Endothelial cell of umbilical vein (primary cell): ENCODE measurements around the gene SAAL1. TPM values are rescaled to one million over a fixed set of nuclear protein-coding genes. Genes with fewer than 3 reads are reported as not detected.

Experiments used
- BruUV-seq: library from RNA; stranded (reverse); fragments of 400-500 nt; replicated peaks from 2 replicates; lab custom pipeline; 2021; lab: Mats Ljungman, UMichigan
- CTCF ChIA-PET: fragments of 300-600, 350-600 bp; sonication (Branson Sonifier 250); formaldehyde crosslinking; loops from one replicate; lab custom pipeline; 2021; ENCODE audit warnings: antibody characterized with exemption, inconsistent platforms; lab: Charles Lee
- POLR2A ChIA-PET: fragments of 300-600, 350-600 bp; sonication (Branson Sonifier 250); formaldehyde crosslinking; loops from one replicate; lab custom pipeline; 2021; ENCODE audit warnings: antibody characterized with exemption, inconsistent platforms; lab: Charles Lee
- DNase-seq: peaks from one replicate; pipeline ENCODE4 v3.0.0-alpha.2; 2011; ENCODE audit warnings: low read depth, low spot score
- FAIRE-seq: peaks from 2 replicates; lab custom pipeline; 2011; peaks lifted over from hg19 to GRCh38; lab: Jason Lieb, UNC
- H2AFZ ChIP-seq: 2 replicates; pipeline ENCODE4 v1.6.0; 2012; ENCODE audit warnings: low read depth, low read length, control low read depth, inconsistent platforms
- H3K27ac ChIP-seq: 2 replicates; pipeline ENCODE4 v1.5.1; 2011; ENCODE audit warnings: low read depth, mild to moderate bottlenecking, control low read depth, low read length, moderate library complexity; ENCODE audit not compliant: insufficient read depth
- H3K27me3 ChIP-seq, 2 experiments: 2 replicates each; pipeline versions ENCODE4 v1.6.0 to v1.6.1; 2011; ENCODE audit warnings: low read length in 2 of 2, mixed read lengths in 1 of 2; ENCODE audit not compliant: control insufficient read depth in 2 of 2, insufficient read depth in 2 of 2
- H3K36me3 ChIP-seq, 2 experiments: 2 replicates in 1 of 2; 3 replicates in 1 of 2; pipeline ENCODE4 v1.5.1; 2011; ENCODE audit warnings: low read length in 2 of 2, mild to moderate bottlenecking in 1 of 2, moderate library complexity in 1 of 2; ENCODE audit not compliant: control insufficient read depth in 2 of 2, insufficient read depth in 2 of 2; ENCODE audit errors: extremely low read depth in 1 of 2
- H3K4me1 ChIP-seq: 3 replicates; pipeline ENCODE4 v1.5.1; 2011; ENCODE audit warnings: mild to moderate bottlenecking, low read length; ENCODE audit not compliant: control insufficient read depth, insufficient read depth; ENCODE audit errors: extremely low read depth
- H3K4me2 ChIP-seq: 2 replicates; pipeline ENCODE4 v1.6.1; 2011; ENCODE audit warnings: low read length, control low read depth, mixed read lengths; ENCODE audit not compliant: insufficient read depth
- H3K4me3 ChIP-seq, 3 experiments: fragments of 200-600 bp in 1 of 3; sonication (generic), shearing (Covaris generic) in 1 of 3; replicated peaks in 1 of 3; 2 replicates each; pipeline ENCODE4 v1.5.1; 2011 to 2016; ENCODE audit warnings: control low read depth in 3 of 3, low read length in 3 of 3, mild to moderate bottlenecking in 2 of 3, inconsistent platforms in 1 of 3, low read depth in 1 of 3, moderate library complexity in 1 of 3; ENCODE audit not compliant: insufficient read depth in 1 of 3
- H3K79me2 ChIP-seq: 2 replicates; pipeline ENCODE4 v1.6.0; 2012; ENCODE audit warnings: low read length, inconsistent platforms; ENCODE audit not compliant: control insufficient read depth, insufficient read depth
- H3K9ac ChIP-seq: replicated peaks from 2 replicates; pipeline ENCODE3; 2011; ENCODE audit warnings: low read length, control low read depth; ENCODE audit not compliant: insufficient read depth; ENCODE audit errors: extremely low read depth
- H3K9me1 ChIP-seq: replicated peaks from 3 replicates; pipeline ENCODE4 v1.6.0; 2011; ENCODE audit warnings: mild to moderate bottlenecking, low read length; ENCODE audit not compliant: control insufficient read depth, insufficient read depth; ENCODE audit errors: extremely low read depth
- H3K9me3 ChIP-seq: replicated peaks from 2 replicates; pipeline ENCODE4 v1.5.1; 2012; ENCODE audit warnings: low read length, inconsistent platforms; ENCODE audit not compliant: control insufficient read depth, insufficient read depth
- H4K20me1 ChIP-seq: replicated peaks from 2 replicates; pipeline ENCODE3; 2011; ENCODE audit warnings: mild to moderate bottlenecking, low read length; ENCODE audit not compliant: control insufficient read depth, insufficient read depth; ENCODE audit errors: extremely low read depth
- EZH2 ChIP-seq: IDR thresholded peaks from 2 replicates; pipeline ENCODE4 v1.6.1; 2012; ENCODE audit warnings: borderline replicate concordance, low read depth, mild to moderate bottlenecking, moderate library complexity, low read length, inconsistent platforms; ENCODE audit not compliant: severe bottlenecking
- FOS ChIP-seq: IDR thresholded peaks from 2 replicates; pipeline ENCODE4 v1.6.1; 2011; ENCODE audit warnings: mild to moderate bottlenecking, low read length, moderate library complexity, borderline replicate concordance; ENCODE audit not compliant: insufficient read depth
- GATA2 ChIP-seq: IDR thresholded peaks from 2 replicates; pipeline ENCODE4 v1.7.0; 2011; ENCODE audit warnings: low read depth, mild to moderate bottlenecking, moderate library complexity, mixed read lengths, low read length; ENCODE audit not compliant: insufficient read length, insufficient read depth
- JUN ChIP-seq: IDR thresholded peaks from 2 replicates; pipeline ENCODE4 v1.6.1; 2011; ENCODE audit warnings: borderline replicate concordance, low read depth; ENCODE audit not compliant: insufficient read length, insufficient read depth
- MYC ChIP-seq: IDR thresholded peaks from one replicate; pipeline ENCODE4 v1.6.1; 2011; ENCODE audit warnings: mild to moderate bottlenecking, low read depth, low read length
- POLR2A ChIP-seq: IDR thresholded peaks from 2 replicates; pipeline ENCODE4 v1.6.1; 2012; ENCODE audit warnings: low read depth, mild to moderate bottlenecking, control low read depth, low read length
- POLR2AphosphoS5 ChIP-seq: IDR thresholded peaks from 2 replicates; pipeline ENCODE4 v1.6.1; 2012; ENCODE audit warnings: low read depth, mild to moderate bottlenecking, control low read depth, low read length, moderate library complexity; ENCODE audit not compliant: insufficient read depth
- dilution Hi-C: fragments of 300-500 bp; cut with MboI; formaldehyde crosslinking; loops from one replicate; pipeline ENCODE4 v1.15.0; 2019; ENCODE audit warnings: low sequenced_read_pairs; ENCODE audit not compliant: extremely low pct_ligation_motif_present
- intact Hi-C: fragments of 100-400 bp; cut with micrococcal nuclease; formaldehyde crosslinking; loops from one replicate; pipeline ENCODE4 v1.10.0; 2022
- polyA plus RNA-seq, 4 experiments: library from polyadenylated mRNA; depleted of rRNA in 3 of 4; stranded (reverse) in 3 of 4; unstranded in 1 of 4; fragments of >200 nt; gene quantifications; 2 replicates each; pipeline versions ENCODE4 v1.2.1 to v1.2.3, GENCODE V29; 2011 to 2012; ENCODE audit warnings: missing spikeins in 1 of 4
- total RNA-seq: library from RNA; stranded (reverse); gene quantifications from 2 replicates; pipeline ENCODE4 v1.2.3, GENCODE V29; 2021
- TF ChIP-seq, protein P1 (sequence below): IDR thresholded peaks from 2 replicates; pipeline ENCODE4 v1.6.1; 2011; ENCODE audit not compliant: insufficient read depth, insufficient read length
- TF ChIP-seq, protein P2 (sequence below), 2 donors: IDR thresholded peaks; 1 replicate in 1 of 2; 2 replicates in 1 of 2; pipeline ENCODE4 v1.5.1; 2011; ENCODE audit warnings: low read length in 2 of 2, mild to moderate bottlenecking in 2 of 2, moderate library complexity in 2 of 2, control low read depth in 1 of 2, inconsistent platforms in 1 of 2, low read depth in 1 of 2; ENCODE audit not compliant: insufficient read depth in 1 of 2; ENCODE audit errors: extremely low read depth in 1 of 2

SAAL1 gene
- total and polyA plus RNA-seq, 2 donors (not counting 3 experiments of a cell fraction or from before 2014, with no cell fraction given) = 9.5 to 22.1 TPM

DNA sequence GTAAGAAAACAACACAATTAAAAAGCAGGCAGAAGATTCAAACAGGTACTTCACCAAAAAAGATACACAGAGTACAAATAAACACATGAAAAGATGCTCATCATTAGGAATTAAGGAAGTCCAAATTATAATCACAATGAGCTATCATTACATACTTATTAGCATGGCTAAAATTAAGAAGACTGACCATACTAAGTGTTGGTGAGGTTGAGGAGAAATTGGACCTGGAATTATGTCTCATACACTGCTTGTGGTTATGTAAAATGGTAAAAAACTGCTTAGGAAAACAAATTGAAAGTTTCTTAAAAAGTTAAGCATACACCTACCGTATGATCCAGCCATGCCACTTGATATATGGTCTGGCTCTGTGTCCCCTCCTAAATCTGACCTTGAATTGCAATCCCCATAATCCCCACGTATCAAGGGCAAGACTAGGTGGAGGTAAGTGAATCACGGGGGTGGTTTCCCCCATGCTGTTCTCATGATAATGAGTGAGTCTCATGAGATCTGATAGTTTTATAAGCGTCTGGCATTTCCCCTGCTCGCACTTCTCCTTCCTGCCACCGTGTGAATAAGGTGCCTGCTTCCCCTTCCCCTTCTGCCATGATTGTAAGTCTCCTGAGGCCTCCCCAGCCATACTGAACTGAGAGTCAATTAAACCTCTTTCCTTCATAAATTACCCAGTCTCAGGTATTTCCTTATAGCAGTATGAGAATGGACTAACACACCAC, 4.8 kb downstream of the SAAL1 start:
- intact Hi-C loops (loop anchor here (10.0 kb wide), 1 partner anchor 366 kb away; the partner anchor contains the start of gene KCNC1), dilution Hi-C loops (no loop called here)
- Histone ChIP-seq H3K9me3 (no peaks in the 10 kb centered on the region), H3K9me1 (no peaks in the 10 kb centered on the region), H4K20me1 (no peaks in the 10 kb centered on the region), H2AFZ (no peak overlapping the region), H3K79me2 (peaks cover 23% of the 10 kb centered on the region), H3K36me3 (peaks cover 0 to 6% of the 10 kb centered on the region in 2 experiments), H3K9ac (no peak overlapping the region), H3K27me3 (no peaks in the 10 kb centered on the region), H3K4me1 (peaks cover under 1% of the 10 kb centered on the region), H3K27ac (no peak overlapping the region), H3K4me3 (no peak overlapping the region), H3K4me2 (no peak overlapping the region)
- TF ChIP-seq FOS (no peak), POLR2AphosphoS5 (no peak), GATA2 (no peak), EZH2 (no peak), MYC (no peak), POLR2A (no peak), JUN (no peak)
- TF ChIP-seq, protein P1, sequence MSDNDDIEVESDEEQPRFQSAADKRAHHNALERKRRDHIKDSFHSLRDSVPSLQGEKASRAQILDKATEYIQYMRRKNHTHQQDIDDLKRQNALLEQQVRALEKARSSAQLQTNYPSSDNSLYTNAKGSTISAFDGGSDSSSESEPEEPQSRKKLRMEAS = no peak
- TF ChIP-seq, protein P2, sequence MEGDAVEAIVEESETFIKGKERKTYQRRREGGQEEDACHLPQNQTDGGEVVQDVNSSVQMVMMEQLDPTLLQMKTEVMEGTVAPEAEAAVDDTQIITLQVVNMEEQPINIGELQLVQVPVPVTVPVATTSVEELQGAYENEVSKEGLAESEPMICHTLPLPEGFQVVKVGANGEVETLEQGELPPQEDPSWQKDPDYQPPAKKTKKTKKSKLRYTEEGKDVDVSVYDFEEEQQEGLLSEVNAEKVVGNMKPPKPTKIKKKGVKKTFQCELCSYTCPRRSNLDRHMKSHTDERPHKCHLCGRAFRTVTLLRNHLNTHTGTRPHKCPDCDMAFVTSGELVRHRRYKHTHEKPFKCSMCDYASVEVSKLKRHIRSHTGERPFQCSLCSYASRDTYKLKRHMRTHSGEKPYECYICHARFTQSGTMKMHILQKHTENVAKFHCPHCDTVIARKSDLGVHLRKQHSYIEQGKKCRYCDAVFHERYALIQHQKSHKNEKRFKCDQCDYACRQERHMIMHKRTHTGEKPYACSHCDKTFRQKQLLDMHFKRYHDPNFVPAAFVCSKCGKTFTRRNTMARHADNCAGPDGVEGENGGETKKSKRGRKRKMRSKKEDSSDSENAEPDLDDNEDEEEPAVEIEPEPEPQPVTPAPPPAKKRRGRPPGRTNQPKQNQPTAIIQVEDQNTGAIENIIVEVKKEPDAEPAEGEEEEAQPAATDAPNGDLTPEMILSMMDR (IDR thresholded peaks at IDR 0.05; ENCODE audit: extremely low read depth in 1 of 2, insufficient read depth in 1 of 2, low read depth in 1 of 2, low read length in 2 of 2) = no peak
- FAIRE-seq (no peak), DNase-seq (no peak)
- ChIA-PET POLR2A (no interaction called here), CTCF (interaction anchor here (3.0 kb wide), 1 partner anchor 15 kb away, joined by 19 read pairs; no protein-coding TSS in a partner anchor)
- no TSS peak for BruUV-seq
